ENCODE data around the gene TGFBI.

The TGFBI gene

GRCh38 chr5:136073714-136074529 lies 45.1 kb downstream of the TGFBI start:
- Histone ChIP-seq H3K4me1 (ENCODE audit: insufficient read depth, low read length, severe bottlenecking) (no peaks in the 10 kb centered on the region), H3K9me3 (ENCODE audit: low read length) (peaks cover 2% of the 10 kb centered on the region; the same call in 1 of the 2 replicates), H3K27me3 (ENCODE audit: insufficient read depth, low read length) (no peaks in the 10 kb centered on the region), H3K9me2 (ENCODE audit: low read depth, low read length) (no peaks in the 10 kb centered on the region), H4K20me1 (ENCODE audit: insufficient read depth, low read length) (no peaks in the 10 kb centered on the region), H3F3A (ENCODE audit: insufficient read depth, low read length) (no peaks in the 10 kb centered on the region), H3K4me3 (ENCODE audit: low read depth, low read length, poor library complexity, severe bottlenecking) (no peak overlapping the region), H3K36me3 (ENCODE audit: insufficient read depth, low read length) (no peaks in the 10 kb centered on the region), H3K79me2 (ENCODE audit: insufficient read depth, low read length) (no peaks in the 10 kb centered on the region), H3K4me2 (ENCODE audit: low read length) (no peak overlapping the region), H2AFZ (ENCODE audit: low read length) (no peak overlapping the region), H3K27ac (ENCODE audit: low read depth, low read length, poor library complexity, severe bottlenecking) (no peak overlapping the region), H3K9ac (ENCODE audit: low read length) (no peak overlapping the region)
- no peak for TF ChIP-seq CTCF (IDR thresholded peaks at IDR 0.05; ENCODE audit: low read length)
- TF ChIP-seq EZH2 (IDR thresholded peaks at IDR 0.05; ENCODE audit: borderline replicate concordance, low read length) = no peak

GRCh38 chr5:136075466-136075891 lies 46.7 kb downstream of the TGFBI start:
- no peaks in the 10 kb centered on the region for H3K79me2 ChIP-seq (ENCODE audit: insufficient read depth, low read length)
- no peak overlapping the region for H3K9ac ChIP-seq (ENCODE audit: low read length)
- H3K4me3 ChIP-seq (ENCODE audit: low read depth, low read length, poor library complexity, severe bottlenecking) = no peak overlapping the region
- TF ChIP-seq EZH2 (IDR thresholded peaks at IDR 0.05; ENCODE audit: borderline replicate concordance, low read length) = no peak
- TF ChIP-seq CTCF (IDR thresholded peaks at IDR 0.05; ENCODE audit: low read length) = no peak
- peaks cover 8% of the 10 kb centered on the region for H3K4me1 ChIP-seq (ENCODE audit: insufficient read depth, low read length, severe bottlenecking)
- no peaks in the 10 kb centered on the region for H3K9me3 ChIP-seq (ENCODE audit: low read length)
- no peak overlapping the region for H3K27ac ChIP-seq (ENCODE audit: low read depth, low read length, poor library complexity, severe bottlenecking)
- H3K4me2 ChIP-seq (ENCODE audit: low read length) = no peak overlapping the region
- no peaks in the 10 kb centered on the region for H4K20me1 ChIP-seq (ENCODE audit: insufficient read depth, low read length)
- H3K27me3 ChIP-seq (ENCODE audit: insufficient read depth, low read length) = 0 out of 2 replicates have a peak, but pooled peaks cover 3% of the 10 kb centered on the region
- no peaks in the 10 kb centered on the region for H3K9me2 ChIP-seq (ENCODE audit: low read depth, low read length)
- H3F3A ChIP-seq (ENCODE audit: insufficient read depth, low read length) = no peaks in the 10 kb centered on the region
- H3K36me3 ChIP-seq (ENCODE audit: insufficient read depth, low read length) = no peaks in the 10 kb centered on the region
- no peak overlapping the region for H2AFZ ChIP-seq (ENCODE audit: low read length)

- Histone ChIP-seq H3K4me3 (ENCODE audit: low read depth, low read length, poor library complexity, severe bottlenecking) (no peak overlapping the region), H3K9me3 (ENCODE audit: low read length) (no peaks in the 10 kb centered on the region), H3K4me2 (ENCODE audit: low read length) (no peak overlapping the region), H3K79me2 (ENCODE audit: insufficient read depth, low read length) (no peaks in the 10 kb centered on the region), H4K20me1 (ENCODE audit: insufficient read depth, low read length) (no peaks in the 10 kb centered on the region), H2AFZ (ENCODE audit: low read length) (no peak overlapping the region), H3K36me3 (ENCODE audit: insufficient read depth, low read length) (no peaks in the 10 kb centered on the region), H3K27me3 (ENCODE audit: insufficient read depth, low read length) (0 out of 2 replicates have a peak, but pooled peaks cover 3% of the 10 kb centered on the region), H3K27ac (ENCODE audit: low read depth, low read length, poor library complexity, severe bottlenecking) (no peak overlapping the region), H3F3A (ENCODE audit: insufficient read depth, low read length) (no peaks in the 10 kb centered on the region), H3K9me2 (ENCODE audit: low read depth, low read length) (no peaks in the 10 kb centered on the region), H3K9ac (ENCODE audit: low read length) (no peak overlapping the region), H3K4me1 (ENCODE audit: insufficient read depth, low read length, severe bottlenecking) (peaks cover 11% of the 10 kb centered on the region)
- TF ChIP-seq EZH2 (IDR thresholded peaks at IDR 0.05; ENCODE audit: borderline replicate concordance, low read length) = no peak
- TF ChIP-seq CTCF (IDR thresholded peaks at IDR 0.05; ENCODE audit: low read length) = no peak
Measured at GRCh38 chr5:136076067-136076466, 47.3 kb downstream of the TGFBI start.

All from OCI-LY1 (cell line).